ENCODE measurements around the gene PHLDA3.
A peak's percentile ranks its signal among the peaks of the same experiment; 100 is the strongest.
"Not testable (repeated sequence)": the region's sequence is repeated elsewhere in the genome, so short reads cannot be mapped to it uniquely, and the experiment has no call there.

The PHLDA3 gene

DNA sequence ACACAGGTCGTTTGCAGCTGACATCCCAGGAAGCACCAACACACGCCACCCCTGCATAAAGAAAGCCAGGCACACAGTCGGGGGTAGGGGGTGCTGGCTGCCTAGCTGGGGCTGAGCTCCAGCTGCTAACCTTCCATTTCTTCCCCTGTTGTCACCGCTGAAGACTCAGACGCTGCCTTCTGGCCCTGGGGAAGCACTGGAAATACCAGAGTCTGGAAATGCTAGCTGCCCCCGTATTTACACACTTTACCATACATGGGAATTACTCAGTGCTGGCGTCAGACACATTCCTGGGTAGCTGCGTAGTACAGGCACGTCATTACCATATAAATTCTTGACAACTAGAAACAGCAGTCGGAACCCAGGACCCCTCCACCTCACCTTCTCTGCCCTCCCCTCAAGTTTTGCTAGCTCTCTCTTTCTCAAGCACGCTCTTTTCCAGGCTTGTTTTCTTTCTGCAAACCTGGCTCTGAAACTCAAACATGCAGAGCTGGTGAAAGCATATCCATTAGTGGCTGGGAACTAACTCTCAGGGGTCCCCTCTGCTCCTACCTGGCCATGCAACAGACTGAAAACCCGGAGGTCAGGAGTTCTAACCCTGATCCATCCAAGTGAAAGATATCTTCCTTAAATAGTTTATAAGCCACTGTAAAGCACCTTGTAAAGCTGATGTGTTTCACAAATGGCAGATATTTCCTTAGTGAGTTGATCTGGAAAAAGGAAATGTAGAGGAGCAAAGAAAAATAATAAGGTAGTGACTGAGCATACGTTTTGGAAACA is 34.6 kb upstream of the PHLDA3 start:
- DNase-seq = peak; percentile 65

DNA sequence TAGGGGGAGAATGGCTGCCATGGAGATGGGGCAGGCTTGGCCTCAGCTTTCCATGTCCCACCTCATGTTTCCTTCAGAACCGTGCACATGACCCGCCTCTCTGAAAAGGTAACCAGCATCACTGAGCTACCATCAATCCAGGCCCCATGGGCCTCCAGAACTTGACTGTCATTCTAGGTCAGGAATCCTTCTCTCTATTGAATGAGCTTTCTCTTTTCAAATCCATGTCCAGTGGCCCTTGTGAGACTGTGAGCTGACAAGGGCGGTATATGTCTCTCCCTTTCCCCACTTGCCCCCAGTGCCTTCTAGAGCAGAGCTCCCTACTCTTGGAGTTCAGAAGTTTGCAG is 33.5 kb upstream of the PHLDA3 start:
- no peak for DNase-seq

DNA sequence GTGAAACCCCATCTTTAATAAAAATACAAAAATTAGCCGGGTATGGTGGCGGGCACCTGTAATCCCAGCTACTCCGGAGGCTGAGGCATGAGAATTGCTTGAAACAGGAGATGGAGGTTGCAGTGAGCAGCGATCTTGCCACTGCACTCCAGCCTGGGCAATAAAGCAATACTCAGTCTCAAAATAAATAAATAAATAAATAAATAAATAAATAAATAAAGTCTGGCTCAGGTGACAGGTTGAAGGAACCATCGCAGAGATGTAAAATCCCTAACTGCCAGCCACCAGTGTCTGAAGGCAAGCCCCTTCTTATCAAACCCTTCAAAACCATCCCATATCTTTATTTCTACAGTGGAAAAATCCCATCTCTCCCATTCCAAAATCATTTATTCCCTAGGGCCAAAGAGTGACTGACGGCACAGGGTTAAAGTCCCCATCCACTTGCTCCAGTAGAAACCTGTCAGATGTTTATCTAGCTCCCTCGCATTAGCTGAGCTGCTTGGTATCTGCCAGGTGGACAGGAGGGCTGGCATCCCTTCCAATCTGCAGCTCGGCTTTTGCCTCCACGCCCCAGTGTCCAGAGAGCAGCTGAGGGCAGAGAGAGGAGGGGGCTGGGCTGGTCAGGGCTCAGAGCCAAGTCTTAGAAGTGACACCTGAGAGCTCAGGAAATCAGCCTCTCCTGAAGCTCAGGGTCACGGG is 33.0 kb upstream of the PHLDA3 start:
- DNase-seq = no peak

DNA sequence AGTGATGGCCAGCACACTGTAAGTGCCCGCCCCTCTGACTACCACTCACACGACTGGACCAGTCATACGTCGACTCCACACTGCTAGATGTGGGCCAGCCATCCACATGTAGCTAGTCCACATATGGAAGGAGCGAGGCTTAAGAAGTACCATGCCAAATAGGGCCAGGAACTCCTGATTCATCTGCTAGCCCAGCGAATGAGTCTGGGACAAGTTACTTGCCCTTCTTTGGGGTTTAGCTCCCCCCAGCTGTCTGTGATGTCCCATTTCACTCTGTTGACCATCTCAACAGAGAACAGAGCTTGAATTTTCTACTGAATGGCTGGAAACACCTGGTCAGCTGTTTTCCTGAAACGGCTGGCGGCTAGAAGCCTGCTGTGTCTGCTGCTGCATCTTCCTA is 32.2 kb upstream of the PHLDA3 start:
- no peak for DNase-seq

DNA sequence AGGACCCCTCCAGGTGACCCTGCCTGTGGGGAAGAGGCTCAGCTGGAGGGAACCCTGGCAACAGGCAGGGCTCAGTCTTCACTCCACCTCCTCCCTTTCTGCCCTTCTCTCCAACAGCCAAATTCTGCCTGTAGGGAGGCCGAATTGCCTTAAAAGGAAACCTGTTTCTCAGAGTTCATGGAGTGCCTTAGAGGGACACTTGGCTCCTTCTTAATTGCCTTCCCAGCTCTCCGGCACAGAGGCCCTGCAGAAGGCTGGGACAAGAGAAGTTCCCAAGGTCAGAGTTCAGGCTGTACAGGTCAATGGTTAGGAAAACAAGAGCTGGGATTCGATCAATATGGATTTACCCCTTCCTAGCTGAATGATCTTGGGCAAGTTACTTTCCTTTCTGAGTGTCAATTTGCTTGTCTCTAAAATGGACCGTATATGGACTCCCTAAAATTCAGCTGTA is 31.7 kb upstream of the PHLDA3 start:
- DNase-seq = no peak

DNA sequence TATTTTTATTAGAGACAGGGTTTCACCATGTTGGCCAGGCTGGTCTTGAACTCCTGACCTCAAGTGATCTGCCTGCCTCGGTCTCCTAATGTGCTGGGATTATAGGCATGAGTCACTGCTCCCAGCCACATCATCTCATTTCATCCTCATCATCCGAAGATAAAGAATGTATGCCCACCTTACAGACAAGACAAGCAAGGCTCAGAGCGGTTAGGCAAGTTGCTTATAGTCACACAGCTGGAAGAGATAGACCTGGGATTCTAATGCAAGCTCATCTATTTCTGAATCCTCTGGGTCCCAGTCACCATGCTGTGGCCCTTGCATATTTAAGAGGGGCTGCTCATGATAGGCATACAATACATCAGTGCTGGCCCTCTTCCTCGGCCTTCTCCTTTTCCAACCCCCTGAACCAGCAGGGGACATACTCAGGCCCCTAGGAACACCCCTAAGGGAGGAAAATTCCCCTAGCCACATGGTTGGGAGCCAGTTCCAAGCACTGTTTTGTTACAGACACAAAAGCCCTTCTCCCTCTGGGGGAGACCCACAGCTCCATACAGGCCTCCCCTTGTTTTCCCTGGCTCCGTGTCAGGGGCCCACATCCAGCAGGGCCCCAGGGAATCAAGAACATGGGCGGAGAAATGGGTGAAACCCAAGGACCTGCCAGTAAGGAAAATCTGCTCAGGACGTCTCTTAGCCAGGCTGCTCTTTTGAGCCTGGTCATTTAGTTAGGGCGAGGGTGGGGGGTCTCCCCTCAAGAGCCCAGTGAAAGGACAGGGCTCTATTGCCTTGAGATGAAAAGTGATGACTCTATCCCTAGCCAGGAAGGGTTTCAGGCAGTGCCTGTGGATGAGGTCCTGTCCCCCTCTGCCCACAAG is 31.0 kb upstream of the PHLDA3 start:
- no peak for DNase-seq

DNA sequence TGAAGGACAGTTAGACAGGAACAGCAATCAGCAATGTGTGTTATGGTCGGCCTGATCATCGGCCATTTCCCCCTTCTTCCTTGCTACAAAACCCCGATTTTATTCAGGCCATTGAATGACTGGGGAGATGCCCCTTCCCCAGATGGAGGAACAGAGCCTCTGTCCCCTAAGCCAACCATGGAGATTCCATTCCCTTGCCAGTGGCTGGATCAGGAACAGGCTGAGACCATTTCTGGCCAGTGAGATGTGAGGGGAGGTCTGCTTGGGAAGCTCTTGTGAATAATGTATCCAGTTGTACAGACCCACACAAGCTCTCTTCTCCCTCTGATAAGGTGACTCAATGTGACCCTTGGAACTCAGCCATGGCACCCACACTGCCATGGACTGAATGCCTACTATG is 30.2 kb upstream of the PHLDA3 start:
- no peak for DNase-seq

DNA sequence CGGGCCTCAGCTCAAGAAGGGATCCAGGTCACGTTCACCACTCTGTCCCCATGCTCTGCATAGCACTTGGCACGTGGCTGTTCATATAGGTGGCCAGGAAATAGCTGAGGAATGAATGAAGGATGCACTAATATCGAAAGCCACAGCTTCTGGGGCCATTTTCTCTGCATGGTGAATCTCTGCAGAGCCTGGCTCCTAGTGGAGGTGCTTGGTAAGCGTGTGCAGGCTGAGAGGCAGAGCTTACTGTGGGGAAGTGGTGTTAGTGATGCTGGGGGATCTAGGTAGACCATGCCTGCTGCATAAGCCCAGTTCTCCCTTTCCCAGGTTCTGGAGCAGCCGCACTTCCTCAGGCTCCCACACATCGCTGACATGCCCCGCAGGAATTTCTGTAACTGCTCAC is 29.6 kb upstream of the PHLDA3 start:
- DNase-seq = no peak

DNA sequence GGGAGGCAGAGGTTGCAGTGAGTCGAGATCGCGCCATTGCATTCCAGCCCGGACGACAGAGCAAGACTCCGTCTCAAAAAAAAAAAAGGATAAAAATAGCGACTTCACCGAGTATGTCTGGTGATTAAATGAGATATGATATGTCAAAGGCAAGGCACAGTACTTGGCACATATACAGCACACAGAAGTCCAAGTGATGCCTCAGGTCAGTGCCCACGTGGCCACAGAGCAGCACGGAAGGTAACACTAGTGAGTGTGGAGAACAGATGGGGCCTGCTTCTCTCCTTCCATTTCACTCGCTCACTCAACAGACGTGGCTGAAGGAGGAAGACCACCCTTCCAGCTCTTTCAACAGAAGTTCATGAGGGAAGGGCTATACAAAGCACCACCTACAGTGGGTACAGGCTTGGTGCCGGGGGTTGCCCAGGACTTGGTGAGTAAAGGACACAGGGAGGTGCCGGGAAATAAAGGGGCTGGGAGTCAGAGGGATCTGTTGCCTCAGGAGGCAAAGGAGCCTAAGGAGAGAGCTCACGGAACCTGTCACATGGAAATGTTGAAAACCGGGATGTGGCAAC is 29.0 kb upstream of the PHLDA3 start:
- no peak for DNase-seq

DNA sequence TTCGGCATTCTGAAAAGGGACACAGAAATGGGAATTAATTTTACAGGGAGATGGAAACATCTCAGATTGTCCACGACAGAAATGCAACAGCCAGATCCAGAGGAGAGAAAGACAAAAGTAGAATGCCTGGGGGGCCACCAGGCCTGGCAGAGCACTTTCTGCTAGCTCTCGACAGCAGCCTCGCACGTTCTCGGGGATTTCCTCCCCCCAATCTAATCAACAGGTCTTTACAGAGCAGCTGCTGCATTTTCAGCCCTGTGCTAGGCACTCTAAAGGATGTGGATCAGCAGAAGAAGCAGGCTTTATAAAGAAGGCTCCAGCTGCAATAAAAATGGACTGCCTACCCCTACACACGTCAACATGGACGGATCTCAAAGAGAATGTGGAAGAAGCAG is 27.3 kb upstream of the PHLDA3 start:
- DNase-seq = no peak

DNA sequence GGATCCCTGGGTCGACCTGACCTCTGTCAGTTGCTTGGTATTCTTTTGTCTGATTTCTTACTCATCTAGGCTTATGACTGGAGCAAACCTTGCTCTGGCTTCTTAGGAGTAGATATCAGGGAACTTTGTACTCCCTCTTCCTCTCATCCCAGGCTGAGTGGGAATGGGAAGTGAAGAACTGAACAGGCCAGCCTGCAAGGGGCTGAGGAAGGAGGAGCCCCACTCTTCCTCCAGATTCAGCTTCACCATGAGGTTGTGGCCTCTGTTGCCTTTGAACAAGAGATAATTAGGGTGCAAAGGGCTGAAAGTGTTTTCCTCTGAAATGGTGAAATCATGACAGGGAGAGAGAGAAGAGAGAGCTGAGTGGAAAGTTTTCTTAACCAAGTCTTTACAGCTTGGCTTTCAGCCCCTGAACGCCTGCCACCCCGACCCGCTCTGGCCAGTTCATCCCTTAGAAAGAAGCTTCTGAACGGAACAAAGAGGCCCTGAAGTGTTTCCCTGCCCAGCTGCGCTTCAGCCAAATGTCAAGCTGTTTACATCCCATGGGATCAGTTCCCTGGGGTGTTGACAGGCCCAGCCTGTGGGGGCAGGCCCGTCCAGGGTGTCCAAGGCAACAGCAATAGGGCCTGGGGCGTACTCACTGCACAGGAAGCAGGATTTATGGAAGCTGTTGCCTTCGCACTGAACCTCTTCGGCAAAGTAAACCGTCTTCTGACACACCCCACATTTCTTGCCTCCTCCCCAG is 26.7 kb upstream of the PHLDA3 start:
- no peak for DNase-seq

DNA sequence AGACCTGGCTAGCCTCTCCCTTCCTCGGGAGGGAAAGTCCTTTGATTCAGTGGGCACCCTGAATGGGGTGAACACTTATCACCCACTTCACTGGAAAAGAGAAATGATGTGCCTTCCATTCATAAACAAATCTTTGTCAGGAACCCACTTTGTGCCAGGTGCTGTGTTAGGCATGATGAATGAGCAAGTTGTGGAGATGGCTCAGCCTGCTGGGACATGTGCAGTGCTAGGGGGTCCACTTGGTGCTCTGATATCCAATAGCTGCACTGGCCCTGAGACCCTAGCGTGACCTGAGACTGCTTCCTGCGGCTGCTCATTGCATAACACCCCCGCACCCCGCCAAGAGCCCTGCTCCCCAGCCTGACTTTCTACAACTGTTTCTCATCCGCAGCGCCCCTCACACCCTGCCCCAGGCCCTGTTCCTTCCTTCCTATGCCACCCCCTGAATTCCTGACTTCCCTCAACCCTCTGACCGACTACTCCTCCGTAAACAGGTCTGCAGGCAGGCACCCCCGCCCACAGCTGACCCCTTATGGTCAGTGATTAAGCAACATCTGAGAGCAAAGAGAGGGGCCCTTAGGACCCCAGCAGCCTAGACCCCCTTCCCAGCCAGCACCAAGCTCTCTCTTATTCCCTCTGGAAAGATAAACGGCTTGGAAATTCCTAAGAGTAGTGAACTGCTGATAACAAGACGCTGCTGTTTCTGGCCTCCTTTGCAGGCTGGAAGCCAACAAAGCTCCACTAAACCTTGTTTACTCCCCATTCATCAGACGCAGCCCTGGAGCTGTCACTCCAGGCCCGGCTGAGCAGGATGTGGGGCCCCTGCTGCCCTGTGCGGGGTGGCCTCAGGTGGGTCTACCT is 25.0 kb upstream of the PHLDA3 start:
- DNase-seq = no peak

DNA sequence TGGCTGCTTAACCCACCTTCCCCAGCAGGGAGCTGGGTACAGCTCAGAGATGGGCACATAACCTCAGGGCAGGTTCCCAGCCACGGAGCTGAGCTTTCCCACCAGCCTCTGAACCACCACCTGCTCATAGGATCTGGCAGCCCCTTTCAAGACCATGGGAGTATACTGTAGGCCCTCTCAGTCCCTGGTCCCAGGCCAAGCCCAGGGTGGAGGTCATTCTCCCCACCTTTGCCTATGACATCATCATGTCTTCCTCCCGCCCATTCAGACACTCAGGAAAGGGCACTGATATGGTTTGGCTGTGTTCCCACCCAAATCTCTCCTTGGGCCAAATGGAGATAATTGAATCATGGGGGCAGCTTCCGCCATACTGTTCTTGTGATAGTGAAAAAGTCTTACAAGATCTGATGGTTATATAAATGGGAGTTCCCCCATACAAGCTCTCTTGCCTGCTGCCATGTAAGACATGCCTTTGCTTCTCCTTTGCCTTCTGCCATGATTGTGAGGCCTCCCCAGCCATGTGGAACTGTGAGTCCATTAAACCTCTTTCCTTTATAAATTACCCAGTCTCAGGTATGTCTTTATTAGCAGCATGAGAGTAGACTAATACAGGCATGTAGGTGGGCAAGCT is 24.2 kb upstream of the PHLDA3 start:
- DNase-seq = not testable (repeated sequence)

DNA sequence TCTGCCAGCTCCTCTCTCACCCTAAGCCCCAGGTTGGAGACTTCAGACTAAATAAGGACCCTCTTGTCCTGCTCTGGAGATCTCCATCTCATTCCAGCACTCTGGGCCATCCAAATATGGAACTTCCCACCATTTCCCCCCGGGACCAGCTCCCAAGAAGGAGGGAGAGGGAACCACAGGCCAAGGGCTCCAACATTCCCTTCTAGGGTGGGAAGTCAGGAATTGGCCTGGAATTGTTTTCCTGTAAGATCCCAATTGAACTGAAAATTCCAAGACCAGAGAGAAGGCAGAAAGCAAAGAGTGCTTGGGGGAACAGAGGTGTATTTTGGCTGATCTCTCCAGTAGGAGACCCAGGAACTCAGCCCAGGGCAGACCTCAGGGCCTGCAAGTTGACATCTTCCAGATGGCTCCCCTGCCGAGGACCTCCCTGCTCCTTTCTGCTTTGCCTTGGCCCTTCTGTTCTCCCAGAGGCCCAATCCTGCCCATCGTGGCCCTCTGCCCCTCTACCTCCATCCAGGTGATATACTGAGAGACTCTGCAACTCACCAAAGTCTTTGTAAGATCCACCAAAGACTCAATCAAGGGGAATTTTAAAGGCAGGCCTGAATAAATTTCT is 23.0 kb upstream of the PHLDA3 start:
- DNase-seq = no peak

DNA sequence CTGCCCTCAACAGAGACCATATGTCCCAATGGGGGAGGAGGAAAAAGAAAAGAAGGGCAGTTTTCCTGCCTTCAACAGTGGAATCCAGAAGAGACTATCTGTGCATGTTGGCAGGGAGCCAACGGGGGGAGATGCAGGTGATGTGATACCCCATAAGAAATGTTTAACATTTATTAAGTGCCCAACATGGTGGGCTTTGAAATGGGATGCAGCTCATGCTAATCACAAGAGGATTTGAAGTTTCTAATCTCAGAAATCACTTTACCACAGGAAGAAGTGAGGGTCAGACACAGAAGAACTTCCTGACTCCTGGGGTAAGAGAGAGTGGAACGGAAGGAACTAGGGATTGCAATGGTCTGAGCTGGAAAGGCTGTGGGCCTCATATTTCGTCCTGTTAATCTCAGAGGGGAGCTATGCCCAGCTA is 21.7 kb upstream of the PHLDA3 start:
- no peak for DNase-seq

DNA sequence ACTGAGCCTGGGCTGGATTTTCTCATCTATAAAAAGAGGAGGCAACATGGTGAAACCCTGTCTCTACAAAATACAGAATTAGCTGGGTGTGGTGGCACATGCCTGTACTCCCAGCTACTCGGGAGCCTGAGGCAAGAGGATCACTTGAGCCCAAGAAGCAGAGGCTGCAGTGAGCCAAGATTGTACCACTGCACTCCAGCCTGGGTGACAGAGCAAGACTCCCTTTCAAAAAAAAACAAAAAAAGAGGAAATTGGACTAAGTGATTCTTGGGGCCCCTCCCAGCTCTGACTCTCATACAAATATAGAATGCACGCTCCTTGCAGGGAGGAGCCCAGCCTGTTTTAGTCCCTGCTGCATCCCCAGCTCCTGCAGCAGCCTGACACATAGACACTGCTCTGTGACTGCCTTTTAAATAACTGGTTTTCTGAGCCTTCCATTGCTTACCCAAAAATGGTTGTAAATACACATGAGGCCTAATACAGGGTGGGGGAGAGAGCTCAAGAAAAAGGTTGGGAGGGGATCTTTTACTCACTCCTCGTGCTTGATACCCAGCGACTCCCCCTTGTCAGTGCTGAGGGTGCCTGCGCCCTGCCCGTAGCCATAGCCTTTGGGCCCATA is 20.8 kb upstream of the PHLDA3 start:
- no peak for DNase-seq

DNA sequence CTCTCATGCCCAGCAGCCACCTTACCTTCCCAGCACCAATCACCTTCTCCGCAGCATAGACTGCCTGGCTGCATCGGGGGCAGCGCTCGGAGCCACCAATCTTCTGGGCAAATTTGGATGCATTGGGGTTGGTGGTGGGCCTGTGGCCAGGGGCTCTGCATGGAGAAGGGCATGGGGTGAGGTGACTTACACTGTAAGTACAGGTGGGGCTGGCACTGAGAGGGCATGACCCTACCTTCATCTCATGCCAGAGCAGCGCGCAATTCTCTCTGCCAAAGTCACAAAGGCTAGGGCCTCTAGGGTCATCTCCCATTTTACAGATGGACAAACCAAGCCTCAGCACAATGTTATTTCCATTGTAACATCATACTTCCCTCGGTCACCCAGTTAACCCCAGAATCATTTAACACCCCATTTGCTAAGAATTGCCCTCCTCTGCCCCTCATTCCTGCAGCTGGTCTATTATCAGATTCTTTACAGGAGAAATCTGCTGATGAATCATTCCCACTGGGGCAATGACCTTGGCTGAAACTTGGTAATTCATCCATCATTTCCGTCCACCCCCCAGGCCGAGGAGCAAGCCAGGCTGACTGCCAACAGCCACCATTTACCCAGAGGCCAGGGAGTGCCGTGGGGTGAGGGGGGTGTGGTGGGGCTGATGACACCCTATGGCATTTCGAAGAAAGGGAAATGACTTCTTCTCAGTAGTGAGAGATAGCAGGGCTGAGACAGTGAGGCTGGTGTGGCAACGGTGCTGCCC is 20.0 kb upstream of the PHLDA3 start:
- DNase-seq = peak; percentile 65

DNA sequence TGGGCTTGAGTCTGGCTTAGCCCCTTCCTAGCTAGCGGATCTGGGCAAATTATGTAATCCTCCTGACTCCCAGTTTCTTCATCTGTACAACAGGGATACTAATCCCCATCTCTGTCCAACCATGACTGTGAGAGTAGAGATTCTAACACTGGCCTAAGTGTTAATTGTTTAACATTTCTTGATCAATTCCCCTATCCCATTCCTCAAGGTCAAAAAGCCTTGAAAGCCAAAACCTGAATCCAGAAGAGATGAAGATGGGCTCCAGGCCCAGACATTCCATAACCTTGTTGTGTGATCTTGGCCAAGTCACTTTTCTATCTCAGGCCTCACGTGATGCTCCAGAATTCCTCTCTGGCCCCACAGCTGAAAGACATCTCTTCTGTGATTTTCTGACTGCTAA is 18.8 kb upstream of the PHLDA3 start:
- no peak for DNase-seq

DNA sequence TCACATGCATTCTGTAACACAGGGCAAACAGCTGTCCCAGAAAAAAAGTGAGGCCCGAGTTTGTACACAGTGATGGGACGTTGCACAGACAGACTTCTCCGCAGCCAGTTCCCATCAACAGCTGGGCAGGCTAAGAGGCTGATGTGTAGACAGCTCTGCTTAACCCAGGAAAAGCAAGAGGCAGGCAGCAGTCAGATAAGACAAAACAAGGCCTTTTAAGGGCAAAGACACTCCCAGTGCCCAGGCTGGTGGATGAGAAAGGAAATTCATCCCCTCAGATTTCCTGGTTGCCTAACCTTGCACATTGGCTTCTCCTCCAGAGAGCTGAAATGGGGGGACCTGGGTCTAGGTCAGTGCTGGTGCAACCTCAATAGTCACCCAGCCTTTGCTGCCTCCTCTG is 17.2 kb upstream of the PHLDA3 start:
- DNase-seq = no peak

Measured in 8988T (cell line).